ENCODE measurements around the gene TAGLN3.
A peak's percentile ranks its signal among the peaks of the same experiment; 100 is the strongest.

The TAGLN3 gene

GRCh38 chr3:111978583-111979433 is 19.9 kb upstream of the TAGLN3 start, which contains the start of gene ABHD10:
TSS of gene ABHD10 (plus strand) at chr3:111979026. CDS start at chr3:111979062, 36 bp downstream.
- peak; percentile 98 for DNase-seq (ENCODE audit: low spot score)

GRCh38 chr3:111979434-111980038 is 19.2 kb upstream of the TAGLN3 start:
- no peak for DNase-seq (ENCODE audit: low spot score)

- DNase-seq (ENCODE audit: low spot score): no peak
Observed at GRCh38 chr3:111980716-111981456, 17.8 kb upstream of the TAGLN3 start.

DNA sequence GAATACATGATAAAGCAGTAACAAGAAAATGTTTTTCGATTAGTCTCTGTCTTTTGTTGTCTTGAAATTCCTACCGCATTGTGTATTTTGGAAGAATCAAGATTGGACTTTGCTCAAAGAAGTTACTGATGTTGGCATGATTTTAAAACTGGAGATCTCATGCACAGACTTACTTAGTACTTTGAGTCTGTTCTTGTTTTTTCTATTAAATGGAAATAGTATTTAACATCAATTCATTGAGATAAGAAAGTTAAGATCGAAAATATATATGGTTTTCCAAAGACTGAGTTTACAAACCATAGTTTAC is 17.3 kb upstream of the TAGLN3 start:
- DNase-seq (ENCODE audit: low spot score): no peak

- DNase-seq (ENCODE audit: low spot score): no peak
Observed at GRCh38 chr3:111984636-111985298, 14.0 kb upstream of the TAGLN3 start.

- DNase-seq (ENCODE audit: low spot score): no peak
Observed at GRCh38 chr3:111986800-111987199, 11.9 kb upstream of the TAGLN3 start.

DNA sequence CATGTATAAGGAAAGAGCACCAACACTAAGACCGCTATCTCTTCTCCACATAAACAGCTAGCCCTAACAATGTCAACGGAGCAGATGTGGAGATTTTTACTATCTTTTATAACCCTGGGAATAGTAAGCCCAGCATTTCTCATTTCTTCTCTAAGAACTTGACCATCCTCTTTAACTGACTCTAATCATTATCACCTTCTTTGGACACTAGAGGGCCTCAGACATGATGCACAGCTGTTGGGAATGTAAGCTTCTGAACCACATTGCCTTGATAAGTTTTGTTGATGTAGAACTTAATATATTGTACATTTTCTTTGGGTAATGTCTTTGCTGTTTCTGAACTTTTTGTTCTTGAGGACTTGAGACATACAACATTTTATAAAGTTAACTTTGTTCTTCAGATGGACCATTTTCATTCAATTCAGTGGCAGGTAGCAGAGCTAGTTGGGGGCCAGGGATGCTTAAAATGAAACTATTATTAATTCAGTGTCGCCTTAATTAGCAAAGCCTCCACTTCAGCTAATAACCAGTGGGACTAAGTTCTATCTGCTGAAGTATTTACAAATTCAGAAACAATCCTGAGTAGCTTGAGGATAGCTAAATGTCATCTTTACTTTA is 9.6 kb upstream of the TAGLN3 start:
- DNase-seq (ENCODE audit: low spot score): no peak

- no peak for DNase-seq (ENCODE audit: low spot score)
Observed at GRCh38 chr3:111993038-111993437, 5.7 kb upstream of the TAGLN3 start.

DNA sequence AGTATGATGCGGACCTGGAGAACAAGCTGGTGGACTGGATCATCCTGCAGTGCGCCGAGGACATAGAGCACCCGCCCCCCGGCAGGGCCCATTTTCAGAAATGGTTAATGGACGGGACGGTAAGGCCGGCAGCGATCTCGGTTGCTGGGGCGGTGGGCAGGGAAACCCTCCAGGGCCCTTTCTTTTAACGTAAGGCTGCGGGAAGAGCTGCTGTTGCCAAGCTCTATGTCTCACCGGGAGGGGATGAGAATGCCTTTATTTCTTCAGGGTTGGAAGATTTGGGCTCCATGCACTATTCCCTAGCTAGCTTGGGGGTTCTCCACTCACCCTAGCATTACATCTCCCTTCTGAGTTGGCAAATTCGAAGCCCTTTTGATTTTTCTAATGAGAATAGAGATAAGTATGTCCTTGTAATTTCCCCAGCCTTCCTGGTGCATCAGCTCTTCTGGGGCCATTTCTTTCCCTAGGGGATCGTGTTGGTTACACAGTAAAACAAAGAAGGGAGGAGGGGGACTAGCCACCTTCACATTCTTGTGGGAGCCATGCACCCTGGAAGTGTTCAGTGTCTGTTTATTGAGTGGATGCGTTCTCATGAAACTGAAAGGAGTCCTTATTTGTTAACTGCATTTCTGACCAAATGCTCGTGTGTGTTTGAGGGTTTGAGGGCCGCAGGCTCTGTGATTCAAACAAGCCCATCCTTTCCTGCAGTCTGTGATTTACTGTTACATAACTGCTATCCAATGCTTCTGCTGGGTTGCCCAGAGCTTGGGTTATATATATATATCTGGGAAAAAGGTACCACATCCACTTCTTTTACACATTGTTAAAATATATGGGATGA is 982 bp downstream of the TAGLN3 start:
- DNase-seq (ENCODE audit: low spot score): no peak

DNA sequence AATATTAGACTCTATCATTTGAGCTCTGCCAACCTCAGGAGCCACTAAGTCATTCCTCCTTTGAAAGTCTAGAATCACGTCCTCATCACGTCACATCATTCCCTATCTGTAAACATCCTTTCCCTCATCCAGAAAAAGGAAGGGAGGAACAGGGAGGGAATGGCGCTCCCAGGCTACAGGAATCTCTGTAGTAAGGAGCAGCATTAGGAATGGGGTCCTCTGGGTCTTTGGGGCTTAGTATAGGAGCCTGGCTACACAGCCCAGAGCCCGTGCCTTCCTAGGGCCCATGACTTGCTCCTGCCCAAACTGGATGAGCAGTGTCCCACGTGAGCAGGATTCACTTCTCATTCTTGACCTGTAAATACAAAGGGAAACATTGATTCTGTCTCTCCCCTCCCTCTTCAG is 1.6 kb downstream of the TAGLN3 start:
- no peak for DNase-seq (ENCODE audit: low spot score)

DNA sequence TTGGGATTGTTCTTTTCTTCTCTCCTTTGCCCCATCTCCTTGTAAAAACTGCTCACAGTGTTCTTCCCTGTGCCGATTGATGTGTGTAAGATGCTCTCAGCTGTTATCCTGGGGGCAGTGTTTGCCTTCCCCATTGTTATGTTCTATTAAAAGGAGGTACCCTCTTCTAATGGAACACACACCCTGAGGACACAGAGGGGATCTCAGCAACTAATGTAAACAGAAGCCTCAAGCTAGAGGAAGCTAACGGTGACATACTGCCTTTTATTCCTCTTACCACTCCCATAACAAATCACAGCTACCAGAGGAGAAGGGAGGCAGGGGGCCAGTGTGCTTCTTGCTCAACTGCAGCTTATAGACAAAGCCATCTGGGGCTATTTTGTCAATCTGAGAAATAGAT is 2.2 kb downstream of the TAGLN3 start:
- no peak for DNase-seq (ENCODE audit: low spot score)

- DNase-seq (ENCODE audit: low spot score): no peak
Observed at GRCh38 chr3:112001526-112001925, 2.8 kb downstream of the TAGLN3 start.

DNA sequence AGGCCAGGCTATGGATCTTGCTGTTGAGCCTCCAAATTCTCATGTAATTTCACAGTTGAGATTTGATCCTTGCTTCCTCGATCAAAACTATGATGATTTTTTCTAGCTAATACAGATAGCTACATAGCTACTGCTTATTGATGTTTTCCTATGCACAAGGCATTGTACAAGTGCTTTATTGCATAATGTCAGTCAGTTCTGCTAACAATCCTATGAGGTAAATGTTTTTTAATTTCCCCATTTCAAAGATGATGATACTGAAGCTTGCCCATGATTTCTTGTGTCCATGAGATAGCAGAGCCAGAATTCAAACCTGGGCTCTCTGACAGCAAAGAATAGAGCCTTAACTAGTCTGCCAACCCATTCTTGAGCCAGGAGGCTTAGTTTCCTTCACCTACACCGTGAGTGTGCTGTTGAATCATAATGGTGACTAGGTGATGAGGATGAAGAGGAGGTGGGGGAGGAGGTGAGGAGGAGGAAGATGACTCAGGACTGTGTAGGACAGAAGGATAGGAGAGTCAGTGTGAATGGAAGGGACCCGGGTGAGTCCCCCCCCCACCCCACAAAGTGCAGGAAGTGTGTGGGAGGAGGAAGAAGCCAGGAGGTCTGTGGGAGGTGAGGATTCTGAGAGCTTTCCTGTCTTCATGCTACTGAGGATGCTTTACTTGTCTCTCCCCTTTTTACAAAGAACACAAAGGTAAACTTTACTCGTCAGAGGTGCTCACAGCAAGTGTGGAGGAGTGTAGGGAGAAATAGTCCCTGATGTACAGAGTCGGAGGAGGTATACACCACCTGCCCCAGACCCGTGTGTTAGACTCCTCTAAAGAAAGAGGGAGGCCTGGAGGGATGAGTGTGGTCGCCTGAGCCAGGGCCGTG is 3.6 kb downstream of the TAGLN3 start:
- DNase-seq (ENCODE audit: low spot score): peak; percentile 63

GRCh38 chr3:112003321-112004080 is 4.8 kb downstream of the TAGLN3 start:
- DNase-seq (ENCODE audit: low spot score): no peak

- no peak for DNase-seq (ENCODE audit: low spot score)
Observed at GRCh38 chr3:112004187-112004586, 5.5 kb downstream of the TAGLN3 start.

- no peak for DNase-seq (ENCODE audit: low spot score)
Observed at GRCh38 chr3:112004669-112005068, 5.9 kb downstream of the TAGLN3 start.

GRCh38 chr3:112005091-112005672 is 6.5 kb downstream of the TAGLN3 start:
- no peak for DNase-seq (ENCODE audit: low spot score)

GRCh38 chr3:112007633-112008032 is 8.9 kb downstream of the TAGLN3 start:
- no peak for DNase-seq (ENCODE audit: low spot score)

DNA sequence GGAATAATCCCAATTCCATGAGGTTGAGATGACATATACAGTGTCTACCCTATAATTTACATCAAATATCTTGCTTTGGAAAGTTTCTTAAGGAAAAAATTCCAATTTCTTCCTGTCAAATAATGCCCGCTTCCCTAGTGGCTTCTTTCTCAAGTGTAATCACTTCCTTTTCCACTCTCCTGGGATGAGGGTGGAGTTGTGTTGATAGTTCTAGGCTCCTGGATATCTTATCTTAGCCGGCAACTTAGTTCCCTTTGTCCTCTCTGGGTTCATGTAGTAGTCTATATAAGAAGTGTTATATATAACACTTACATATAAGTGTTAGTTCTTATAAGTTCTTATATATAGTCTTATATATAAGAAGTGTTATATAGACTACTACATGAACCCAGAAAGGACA is 10.9 kb downstream of the TAGLN3 start:
- DNase-seq (ENCODE audit: low spot score): no peak

Measured in putamen (tissue), 1 donor.